Activated CD8-positive, alpha-beta memory T cell treated with anti-CD3 and anti-CD28 coated beads, Interleukin-2, amount 50 U/mL, for 4 hours (primary cell): ENCODE measurements around the gene KLHL17.
"Not testable (repeated sequence)": the region's sequence is repeated elsewhere in the genome, so short reads cannot be mapped to it uniquely, and the experiment has no call there.

ENCODE experiments used
- DNase-seq: peaks from one replicate; pipeline ENCODE4 v3.0.0-alpha.2; 2020

KLHL17 gene

GRCh38 chr1:982765-983436 is 22.5 kb downstream of the KLHL17 start:
- no peak for DNase-seq

- DNase-seq = peak; percentile 75
These were observed 23.6 kb downstream of the KLHL17 start for GRCh38 chr1:983798-984475.

GRCh38 chr1:984476-984814 is 24.1 kb downstream of the KLHL17 start:
- no peak for DNase-seq

- DNase-seq = no peak
These were observed 24.7 kb downstream of the KLHL17 start for GRCh38 chr1:985126-985525.

- not testable (repeated sequence) for DNase-seq
These were observed 27.7 kb downstream of the KLHL17 start for GRCh38 chr1:988061-988460.

- not testable (repeated sequence) for DNase-seq
These were observed 30.9 kb downstream of the KLHL17 start for GRCh38 chr1:991275-991674.

GRCh38 chr1:991895-992294 is 31.5 kb downstream of the KLHL17 start:
- DNase-seq = no peak

- no peak for DNase-seq
These were observed 32.0 kb downstream of the KLHL17 start for GRCh38 chr1:992362-992761.

- no peak for DNase-seq
These were observed 33.1 kb downstream of the KLHL17 start for GRCh38 chr1:993379-993995.

- not testable (repeated sequence) for DNase-seq
These were observed 34.2 kb downstream of the KLHL17 start for GRCh38 chr1:994546-994945.

- DNase-seq = no peak
These were observed 35.6 kb downstream of the KLHL17 start for GRCh38 chr1:995665-996633.

GRCh38 chr1:996851-997712 is 36.7 kb downstream of the KLHL17 start:
- DNase-seq = no peak

GRCh38 chr1:997713-997992 is 37.3 kb downstream of the KLHL17 start:
- DNase-seq = no peak

GRCh38 chr1:997993-998744 is 37.8 kb downstream of the KLHL17 start:
- DNase-seq = no peak

GRCh38 chr1:998745-998994 is 38.3 kb downstream of the KLHL17 start:
- DNase-seq = no peak

- DNase-seq = no peak
These were observed 38.8 kb downstream of the KLHL17 start for GRCh38 chr1:998995-999724.

GRCh38 chr1:999725-1000356 is 39.5 kb downstream of the KLHL17 start, which contains the start of gene HES4:
TSS of gene HES4 (minus strand) at chr1:1000097. CDS start at chr1:999973, 124 bp downstream.
- peak; percentile 70 for DNase-seq

- peak; percentile 77 for DNase-seq
These were observed 40.1 kb downstream of the KLHL17 start for GRCh38 chr1:1000357-1001056.

- DNase-seq = no peak
These were observed 40.8 kb downstream of the KLHL17 start for GRCh38 chr1:1001057-1001783.
